ENCODE data around the gene BCAR3. TPM values are rescaled to one million over a fixed set of nuclear protein-coding genes. Genes with fewer than 3 reads are reported as not detected.

The BCAR3 gene
- total RNA-seq, 1 donor from 2014 or later = 11.7 TPM

DNA sequence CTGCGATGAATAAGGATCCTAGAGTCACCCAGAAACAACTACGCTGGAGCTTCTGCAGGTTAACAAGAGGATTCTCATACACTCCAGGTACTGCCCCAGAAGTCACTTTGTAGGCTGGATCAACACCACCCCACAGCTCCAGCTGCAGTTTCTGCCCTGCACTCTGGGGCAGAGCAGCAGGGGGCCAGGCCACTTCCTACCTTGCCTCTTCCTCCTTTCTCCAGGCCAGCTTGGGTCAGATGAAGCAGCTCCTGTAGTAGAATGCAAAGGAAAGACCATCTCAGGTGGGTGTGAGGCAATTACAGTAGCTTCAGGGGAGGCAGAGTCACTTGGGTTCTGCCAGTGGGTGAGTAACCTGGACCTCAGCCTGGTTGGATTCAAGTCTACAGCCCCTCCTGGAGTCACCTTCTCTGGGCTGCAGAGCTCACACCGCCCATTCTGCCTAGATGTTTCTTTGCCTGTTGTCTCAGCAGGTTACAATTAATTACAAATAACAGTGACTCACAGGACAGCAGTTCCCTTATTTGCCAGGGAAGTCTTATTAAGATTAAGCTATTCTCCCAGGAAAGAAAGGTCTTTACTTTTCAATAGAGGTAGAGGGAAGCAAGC lies 24.4 kb upstream of the BCAR3 start:
- Histone ChIP-seq H4K20me1 (ENCODE audit: low read depth) (no peaks in the 10 kb centered on the region), H3K27ac (no peak overlapping the region), H2AFZ (replicated peaks) (no peak overlapping the region), H3K9me3 (ENCODE audit: low read depth) (no peaks in the 10 kb centered on the region), H3K4me3 (no peak overlapping the region), H3F3A (ENCODE audit: low read depth) (peaks cover 9% of the 10 kb centered on the region), H3K36me3 (no peaks in the 10 kb centered on the region), H3K79me2 (ENCODE audit: low read depth) (no peaks in the 10 kb centered on the region), H3K9ac (no peak overlapping the region), H3K27me3 (no peaks in the 10 kb centered on the region), H3K4me2 (no peak overlapping the region), H3K4me1 (peaks cover 19% of the 10 kb centered on the region)
- DNase-seq (ENCODE audit: low spot score) = no peak
- no peak overlapping the region for H3K27ac Mint-ChIP-seq
- H3K27me3 Mint-ChIP-seq (ENCODE audit: insufficient read depth, low read depth) = peaks cover 4% of the 10 kb centered on the region
- peaks cover 42% of the 10 kb centered on the region for H3K4me1 Mint-ChIP-seq
- H3K4me3 Mint-ChIP-seq = no peak overlapping the region
- H3K9me3 Mint-ChIP-seq = no peaks in the 10 kb centered on the region
- TF ChIP-seq EZH2 (IDR thresholded peaks at IDR 0.05) (no peak), EZH2phosphoT487 (IDR thresholded peaks at IDR 0.05) (no peak)
- TF ChIP-seq, protein P1, sequence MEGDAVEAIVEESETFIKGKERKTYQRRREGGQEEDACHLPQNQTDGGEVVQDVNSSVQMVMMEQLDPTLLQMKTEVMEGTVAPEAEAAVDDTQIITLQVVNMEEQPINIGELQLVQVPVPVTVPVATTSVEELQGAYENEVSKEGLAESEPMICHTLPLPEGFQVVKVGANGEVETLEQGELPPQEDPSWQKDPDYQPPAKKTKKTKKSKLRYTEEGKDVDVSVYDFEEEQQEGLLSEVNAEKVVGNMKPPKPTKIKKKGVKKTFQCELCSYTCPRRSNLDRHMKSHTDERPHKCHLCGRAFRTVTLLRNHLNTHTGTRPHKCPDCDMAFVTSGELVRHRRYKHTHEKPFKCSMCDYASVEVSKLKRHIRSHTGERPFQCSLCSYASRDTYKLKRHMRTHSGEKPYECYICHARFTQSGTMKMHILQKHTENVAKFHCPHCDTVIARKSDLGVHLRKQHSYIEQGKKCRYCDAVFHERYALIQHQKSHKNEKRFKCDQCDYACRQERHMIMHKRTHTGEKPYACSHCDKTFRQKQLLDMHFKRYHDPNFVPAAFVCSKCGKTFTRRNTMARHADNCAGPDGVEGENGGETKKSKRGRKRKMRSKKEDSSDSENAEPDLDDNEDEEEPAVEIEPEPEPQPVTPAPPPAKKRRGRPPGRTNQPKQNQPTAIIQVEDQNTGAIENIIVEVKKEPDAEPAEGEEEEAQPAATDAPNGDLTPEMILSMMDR (IDR thresholded peaks at IDR 0.05) = no peak
- no peaks in the 10 kb centered on the region for H3K36me3 Mint-ChIP-seq

DNA sequence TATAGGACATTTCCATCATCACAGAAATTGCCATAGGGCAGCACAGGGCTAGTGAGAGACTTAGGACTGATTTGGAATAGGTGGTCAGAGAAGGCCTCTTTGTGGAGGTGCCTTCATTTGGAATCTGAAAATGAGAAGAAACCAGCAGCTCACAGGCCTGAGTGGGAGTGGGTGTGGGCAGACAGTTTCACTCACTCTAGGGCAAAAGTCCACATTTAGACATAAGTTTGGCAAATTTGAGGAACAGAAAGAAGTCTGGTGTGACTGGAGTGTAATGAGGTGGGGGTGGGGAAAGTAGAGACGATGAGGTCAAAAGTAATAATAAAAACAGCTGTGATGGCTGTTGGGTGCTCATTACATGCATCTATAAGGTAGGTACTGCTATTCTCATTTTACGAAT lies 22.4 kb upstream of the BCAR3 start:
- H4K20me1 ChIP-seq (ENCODE audit: low read depth) = no peaks in the 10 kb centered on the region
- Mint-ChIP-seq H3K9me3 (no peaks in the 10 kb centered on the region), H3K27me3 (ENCODE audit: insufficient read depth, low read depth) (peaks cover 7% of the 10 kb centered on the region), H3K36me3 (no peaks in the 10 kb centered on the region), H3K4me3 (no peak overlapping the region), H3K27ac (no peak overlapping the region), H3K4me1 (peaks cover 41% of the 10 kb centered on the region)
- peaks cover 13% of the 10 kb centered on the region for H3K4me1 ChIP-seq
- no peak overlapping the region for H3K9ac ChIP-seq
- H3K9me3 ChIP-seq (ENCODE audit: low read depth) = no peaks in the 10 kb centered on the region
- no peaks in the 10 kb centered on the region for H3K36me3 ChIP-seq
- H3K4me3 ChIP-seq = no peak overlapping the region
- H3K79me2 ChIP-seq (ENCODE audit: low read depth) = no peaks in the 10 kb centered on the region
- H3K4me2 ChIP-seq = no peak overlapping the region
- DNase-seq (ENCODE audit: low spot score) = no peak
- peaks cover 9% of the 10 kb centered on the region for H3F3A ChIP-seq (ENCODE audit: low read depth)
- no peaks in the 10 kb centered on the region for H3K27me3 ChIP-seq
- H3K27ac ChIP-seq = no peak overlapping the region
- no peak overlapping the region for H2AFZ ChIP-seq (replicated peaks)
- no peak for TF ChIP-seq EZH2phosphoT487 (IDR thresholded peaks at IDR 0.05)
- TF ChIP-seq EZH2 (IDR thresholded peaks at IDR 0.05) = no peak
- TF ChIP-seq, protein P1 (IDR thresholded peaks at IDR 0.05) = no peak

DNA sequence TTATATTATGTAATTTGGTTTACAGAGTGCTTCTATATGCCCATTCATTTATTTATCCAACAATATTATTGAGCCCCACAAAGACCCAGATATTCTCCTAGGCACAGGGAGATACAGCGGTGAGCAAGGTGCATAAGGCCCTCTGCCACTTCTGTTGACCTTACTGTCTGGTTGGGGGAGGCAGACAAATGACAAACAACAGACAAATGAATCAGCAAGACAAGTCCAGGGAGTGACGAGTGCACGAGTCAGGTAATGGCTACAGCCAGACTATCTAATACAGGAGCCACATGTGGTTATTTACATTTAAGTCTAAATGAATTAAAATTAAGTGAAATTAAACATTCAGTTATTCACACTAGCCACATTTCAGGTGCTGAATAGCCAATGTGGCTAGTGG lies 22.0 kb upstream of the BCAR3 start:
- no peaks in the 10 kb centered on the region for H3K36me3 ChIP-seq
- H3F3A ChIP-seq (ENCODE audit: low read depth) = peaks cover 9% of the 10 kb centered on the region
- TF ChIP-seq EZH2 (IDR thresholded peaks at IDR 0.05) (no peak), EZH2phosphoT487 (IDR thresholded peaks at IDR 0.05) (no peak)
- TF ChIP-seq, protein P1 (IDR thresholded peaks at IDR 0.05) = no peak
- H3K4me3 Mint-ChIP-seq = no peak overlapping the region
- H3K9me3 Mint-ChIP-seq = no peaks in the 10 kb centered on the region
- no peak overlapping the region for H3K27ac Mint-ChIP-seq
- peaks cover 7% of the 10 kb centered on the region for H3K27me3 Mint-ChIP-seq (ENCODE audit: insufficient read depth, low read depth)
- H3K36me3 Mint-ChIP-seq = no peaks in the 10 kb centered on the region
- no peaks in the 10 kb centered on the region for H3K27me3 ChIP-seq
- no peak overlapping the region for H3K27ac ChIP-seq
- H2AFZ ChIP-seq (replicated peaks) = no peak overlapping the region
- no peak overlapping the region for H3K4me2 ChIP-seq
- peaks cover 9% of the 10 kb centered on the region for H3K4me1 ChIP-seq
- no peaks in the 10 kb centered on the region for H4K20me1 ChIP-seq (ENCODE audit: low read depth)
- no peak overlapping the region for H3K4me3 ChIP-seq
- no peak for DNase-seq (ENCODE audit: low spot score)
- H3K79me2 ChIP-seq (ENCODE audit: low read depth) = no peaks in the 10 kb centered on the region
- H3K9ac ChIP-seq = no peak overlapping the region
- H3K9me3 ChIP-seq (ENCODE audit: low read depth) = no peaks in the 10 kb centered on the region
- H3K4me1 Mint-ChIP-seq = peaks cover 37% of the 10 kb centered on the region
